Midbrain (tissue), 1 donor: Measurements from ENCODE around the gene CROCC2.

ENCODE experiments used
- DNase-seq: peaks from one replicate; lab custom pipeline; 2025; lab: John Stamatoyannopoulos, UW

CROCC2 gene

DNA sequence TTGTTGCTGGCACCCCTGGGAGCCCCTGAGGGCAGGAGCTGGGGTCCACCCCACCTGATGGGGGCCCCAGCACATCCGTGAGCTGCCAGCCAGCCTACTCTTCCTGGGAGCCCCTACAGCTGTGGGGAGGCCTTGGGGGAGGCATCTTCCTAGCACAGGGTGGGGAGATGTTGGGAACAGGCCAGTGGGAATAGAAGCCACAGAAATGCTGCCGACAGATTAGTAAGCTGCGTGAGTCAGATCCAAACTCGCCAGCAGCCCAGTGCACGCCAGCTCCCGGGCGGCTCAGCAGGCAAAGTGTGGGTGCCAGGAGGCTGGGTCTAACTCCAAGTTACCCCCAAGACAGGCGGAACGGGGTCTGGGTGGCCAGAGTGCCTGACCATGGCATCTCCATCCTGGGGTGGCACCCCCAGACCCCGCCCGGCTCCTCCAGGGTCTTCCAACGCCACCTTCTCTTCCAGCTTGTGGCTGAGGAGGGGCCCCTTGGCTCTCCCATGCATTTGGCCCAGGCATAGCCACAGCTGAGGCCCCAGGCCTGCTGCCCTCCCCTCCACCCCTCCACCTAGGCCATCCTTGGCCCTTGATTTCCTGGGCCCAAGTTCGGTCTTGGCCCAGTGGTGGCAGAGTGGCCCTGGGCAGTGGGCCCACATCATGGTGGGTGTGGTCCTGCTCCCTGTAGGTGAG, 15.3 kb downstream of the CROCC2 start:
- DNase-seq: no peak

DNA sequence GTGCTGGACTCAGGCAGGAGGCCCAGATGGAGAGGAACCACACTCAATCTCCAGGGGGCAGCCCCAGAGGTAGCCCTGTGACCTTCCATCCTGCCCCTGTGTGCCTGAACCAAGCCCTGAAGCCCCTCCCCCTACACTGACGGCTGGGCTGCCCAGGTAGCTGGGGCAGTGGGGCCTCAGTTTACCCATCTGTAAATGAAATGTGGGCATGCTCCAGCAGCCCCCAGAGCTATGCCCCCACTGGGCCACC, 15.8 kb downstream of the CROCC2 start:
- DNase-seq: no peak

DNA sequence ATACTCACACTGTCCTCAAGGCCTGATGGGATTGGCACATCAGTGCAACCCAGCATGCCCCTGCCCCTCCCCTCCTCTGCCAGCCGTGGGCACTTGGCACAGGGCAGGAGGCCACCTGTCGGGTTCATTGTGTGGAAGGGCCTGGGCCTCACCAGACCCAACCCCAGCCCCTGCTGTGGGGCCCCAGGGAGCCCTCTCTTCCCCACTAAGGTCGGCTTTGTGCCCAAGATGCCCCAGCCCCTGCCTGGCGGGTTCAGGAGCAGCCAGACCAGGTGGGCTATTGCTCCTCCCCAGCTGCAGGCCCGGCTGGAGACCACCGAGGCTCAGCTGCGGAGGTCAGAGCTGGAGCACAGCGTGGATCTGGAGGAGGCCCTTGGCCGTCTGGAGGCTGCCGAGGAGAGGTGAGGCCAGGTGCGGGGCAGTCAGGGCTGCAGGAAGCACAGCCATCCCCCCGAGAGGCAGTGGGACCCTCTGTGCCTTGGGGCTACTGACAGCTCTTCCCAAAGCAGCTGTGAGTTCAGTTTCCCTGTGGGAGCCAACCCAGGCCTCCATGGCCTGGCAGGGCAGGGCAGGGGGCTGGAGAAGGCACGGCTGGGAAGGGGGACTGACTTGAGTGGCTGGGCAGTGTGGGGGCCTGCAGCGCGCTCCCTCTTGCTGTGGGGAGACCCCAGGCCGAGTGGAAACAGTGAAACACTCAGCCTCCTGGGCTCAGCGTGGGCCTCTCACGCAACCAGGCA, 16.3 kb downstream of the CROCC2 start:
- no peak for DNase-seq

DNA sequence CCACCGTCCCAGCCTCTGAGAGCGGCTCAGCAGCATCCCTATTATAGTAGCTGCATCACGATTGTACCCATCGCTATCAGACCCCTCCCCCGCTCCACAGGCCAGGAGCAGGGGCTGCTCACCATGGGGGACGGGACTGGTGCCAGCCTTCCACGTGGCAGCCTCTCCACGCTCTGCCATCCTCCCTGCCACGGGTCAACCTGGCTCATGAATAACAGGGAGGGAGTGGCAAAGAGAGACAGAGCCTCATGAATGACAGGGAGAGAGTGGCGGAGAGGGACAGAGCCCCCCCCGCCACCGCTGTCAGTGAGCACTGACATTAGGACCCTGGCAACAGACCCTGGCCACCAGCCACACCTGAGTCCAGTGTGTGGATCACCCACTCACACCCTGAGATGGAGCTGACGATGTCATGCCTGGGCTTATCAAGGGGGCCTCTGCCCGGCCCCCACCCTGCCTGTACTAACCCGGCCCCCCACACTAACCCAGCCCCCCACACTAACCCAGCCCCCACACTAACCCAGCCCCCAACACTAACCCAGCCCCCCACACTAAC, 16.9 kb downstream of the CROCC2 start:
- no peak for DNase-seq

DNA sequence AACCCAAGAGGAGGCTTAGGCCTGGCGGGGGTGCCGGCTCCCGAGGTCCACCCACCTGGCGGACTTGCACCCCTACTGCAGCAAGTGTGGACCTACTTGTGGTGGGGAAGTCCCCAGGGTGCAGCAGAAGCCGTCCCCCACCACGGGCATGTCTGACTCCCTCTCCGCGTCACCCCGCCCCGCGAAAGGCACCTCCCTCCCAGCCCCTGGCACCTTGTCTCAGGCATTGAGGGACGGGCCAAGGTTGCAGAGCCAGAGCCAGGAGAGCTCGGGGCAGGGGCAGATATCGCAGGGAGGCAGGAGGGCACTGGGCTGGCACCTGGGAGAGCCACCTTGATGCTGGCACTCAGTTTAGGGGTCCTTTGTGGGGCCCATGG, 19.0 kb downstream of the CROCC2 start:
- no peak for DNase-seq

DNA sequence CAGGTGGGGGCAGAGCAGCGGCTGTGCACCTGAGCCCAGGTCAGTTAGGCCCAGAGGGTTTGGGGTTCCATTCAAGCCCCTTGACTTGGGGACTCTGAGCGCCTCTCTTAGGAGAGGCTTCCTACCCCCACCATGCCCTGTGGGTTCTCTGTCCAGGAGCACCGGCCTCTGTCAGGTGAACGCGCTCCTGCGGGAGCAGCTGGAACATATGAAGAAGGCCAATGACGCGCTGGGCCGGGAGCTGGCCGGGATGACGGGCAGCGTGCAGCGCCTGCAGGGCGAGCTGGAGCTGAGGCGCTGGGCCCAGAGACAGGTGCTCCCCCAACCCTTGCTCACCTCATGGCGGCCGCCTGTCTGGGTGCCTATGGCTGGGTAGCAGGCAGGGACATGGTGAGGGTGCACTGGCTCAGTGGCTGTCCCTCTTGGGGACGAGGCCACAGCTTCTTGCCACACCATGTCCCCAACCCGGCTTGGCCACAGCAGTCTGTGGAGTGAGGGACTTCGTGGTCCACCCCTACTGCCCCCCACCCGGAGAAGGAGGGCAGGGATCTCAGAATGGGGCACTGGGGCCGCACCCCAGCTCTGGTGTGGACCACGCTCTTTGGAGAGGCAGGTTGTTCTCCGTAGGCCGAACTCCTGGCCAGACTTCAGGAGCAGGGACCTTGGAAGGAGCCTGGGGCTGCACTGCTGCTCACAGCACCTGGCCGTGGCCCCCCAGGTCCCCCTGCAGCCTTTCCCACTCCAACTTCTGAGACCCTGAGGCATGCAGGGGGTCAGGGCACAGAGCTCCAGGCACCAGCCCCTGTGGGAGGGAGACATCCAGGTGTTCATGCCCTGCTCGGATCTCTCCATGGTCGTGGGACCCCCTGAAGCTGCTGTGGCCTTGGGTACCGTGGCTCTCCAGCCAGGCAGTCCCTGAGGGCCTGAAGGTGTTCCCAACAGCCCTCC, 19.7 kb downstream of the CROCC2 start:
- no peak for DNase-seq

DNA sequence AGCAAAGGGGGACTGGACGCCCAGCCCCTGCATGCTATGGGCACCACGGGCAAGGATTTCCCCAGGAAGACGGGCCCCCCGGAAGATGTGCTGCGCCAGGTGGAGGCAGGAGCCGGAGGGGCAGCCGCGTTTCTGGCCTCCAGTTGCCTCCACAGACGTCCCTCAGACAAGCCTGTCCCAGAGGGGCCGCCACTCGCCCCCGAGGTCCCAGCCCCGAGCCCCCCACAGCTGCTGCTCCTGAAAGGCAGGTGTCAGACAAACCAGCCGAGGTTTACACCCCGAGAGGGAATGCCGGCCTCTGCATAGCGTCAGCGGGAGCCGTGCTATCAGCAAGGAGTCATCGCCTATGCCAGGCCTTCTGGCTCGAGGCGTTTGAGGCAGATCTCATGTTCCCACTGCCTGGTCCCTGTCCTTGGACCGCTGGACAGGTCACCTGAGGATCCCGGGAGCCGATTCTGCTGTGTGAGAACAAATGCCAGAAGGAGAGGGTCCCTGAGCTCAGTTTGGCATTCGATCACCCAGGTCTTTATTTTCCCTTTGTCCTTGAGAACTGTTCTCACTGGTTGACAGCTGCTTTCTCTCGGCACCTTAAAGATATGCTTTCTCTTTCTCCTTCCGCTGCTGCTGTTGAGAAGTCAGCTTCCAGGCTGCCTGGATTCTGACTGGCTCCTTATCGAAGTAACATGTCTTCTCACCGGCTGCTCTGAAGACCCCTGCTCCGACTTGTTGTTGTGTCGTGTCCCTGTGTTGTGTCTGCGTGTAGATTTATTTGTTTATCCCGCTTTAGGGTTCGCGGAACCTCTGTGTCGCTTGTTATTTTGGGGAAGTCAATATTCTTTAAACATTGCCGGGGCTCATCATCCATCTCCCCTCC, 20.6 kb downstream of the CROCC2 start:
- DNase-seq: no peak

DNA sequence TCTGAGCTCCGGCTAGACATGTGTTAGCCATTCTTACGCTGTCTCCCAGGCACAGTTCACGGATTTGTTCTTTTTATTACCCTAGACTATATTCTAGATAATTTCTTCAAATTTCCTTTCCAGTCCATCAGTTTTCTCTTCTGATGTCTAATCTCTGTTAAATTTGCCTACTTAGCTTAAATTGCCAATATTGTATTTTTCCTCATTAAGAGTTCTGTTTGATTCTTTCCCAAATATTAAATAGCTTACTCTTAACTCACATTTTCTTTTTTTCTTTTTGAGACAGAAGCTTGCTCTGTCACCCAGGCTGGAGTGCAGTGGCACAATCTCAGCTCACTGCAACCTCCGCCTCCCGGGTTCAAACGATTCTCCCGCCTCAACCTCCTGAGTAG, 21.2 kb downstream of the CROCC2 start:
- no peak for DNase-seq

DNA sequence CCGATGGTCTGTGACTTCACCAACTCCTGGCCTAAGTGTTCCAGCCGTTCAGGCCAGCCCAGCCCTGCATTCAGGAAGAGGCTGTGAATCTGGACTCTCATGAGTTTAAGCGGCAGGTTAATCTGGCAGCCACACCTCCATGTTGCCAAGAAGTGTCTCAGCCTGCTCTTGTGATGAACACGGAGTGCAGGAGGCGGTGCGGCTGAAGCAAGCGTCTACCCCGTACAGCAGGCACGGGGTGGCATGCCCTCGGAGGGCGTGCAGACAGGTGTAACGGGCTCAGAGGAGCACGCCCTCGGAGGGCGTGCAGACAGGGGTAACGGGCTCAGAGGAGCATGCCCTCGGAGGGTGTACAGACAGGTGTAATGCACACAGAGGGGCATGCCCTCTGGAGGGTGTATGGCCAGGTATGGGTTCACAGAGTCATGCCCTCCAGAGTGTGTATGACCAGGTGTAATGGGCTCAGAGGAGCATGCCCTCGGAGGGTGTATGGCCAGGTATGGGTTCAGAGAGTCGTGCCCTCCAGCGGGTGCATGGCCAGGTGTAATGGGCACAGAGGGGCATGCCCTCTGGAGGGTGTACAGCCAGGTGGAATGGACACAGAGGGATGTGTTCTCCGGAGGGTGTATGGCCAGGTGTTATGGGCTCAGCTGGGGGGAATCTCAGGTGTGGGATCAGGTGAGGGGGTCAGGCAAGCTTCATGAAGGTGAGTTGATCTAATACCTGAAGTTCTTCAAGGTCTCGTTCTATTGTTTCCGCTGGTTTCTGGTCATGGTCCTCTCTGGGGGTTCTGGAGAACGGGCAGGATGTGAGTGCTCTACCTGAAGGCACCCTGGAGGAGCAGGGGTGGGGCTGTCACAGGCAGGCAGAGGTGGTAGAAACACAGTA, 22.6 kb downstream of the CROCC2 start:
- DNase-seq: no peak

DNA sequence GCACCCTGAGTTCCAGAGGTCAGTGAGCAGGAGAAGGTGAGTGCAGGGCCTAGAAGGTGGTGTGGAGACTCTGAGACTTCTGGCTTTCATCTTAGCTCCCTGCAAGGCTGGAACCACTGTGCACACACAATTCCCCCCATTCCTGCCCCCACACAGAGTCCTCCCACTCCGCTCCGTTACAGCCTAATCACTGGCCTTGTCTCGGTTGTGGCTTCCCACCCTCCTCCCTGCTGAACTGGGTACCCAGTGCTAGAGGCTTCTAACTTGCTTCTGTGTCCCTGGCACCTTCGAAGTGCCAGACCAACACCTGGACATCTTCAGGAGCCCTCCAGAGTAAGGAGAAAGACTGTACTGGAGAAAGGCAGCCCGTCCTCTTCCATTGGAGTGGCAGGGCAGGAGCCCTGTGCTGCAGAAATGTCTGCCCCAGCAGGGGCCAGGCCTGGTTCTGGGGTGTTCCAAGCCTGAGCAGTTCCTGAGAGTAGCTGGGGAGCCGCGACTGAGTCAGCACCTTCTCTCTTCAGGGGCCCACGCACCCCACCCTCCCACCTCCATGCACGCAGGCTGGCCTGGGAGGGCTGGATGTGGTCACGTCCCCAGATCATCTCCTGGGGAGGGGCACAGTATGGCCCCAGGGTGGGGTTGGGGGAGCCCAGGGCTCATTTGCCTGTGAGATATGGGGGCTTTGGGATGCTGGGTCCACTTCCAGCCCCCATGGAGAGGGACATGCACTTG, 23.4 kb downstream of the CROCC2 start:
- no peak for DNase-seq

DNA sequence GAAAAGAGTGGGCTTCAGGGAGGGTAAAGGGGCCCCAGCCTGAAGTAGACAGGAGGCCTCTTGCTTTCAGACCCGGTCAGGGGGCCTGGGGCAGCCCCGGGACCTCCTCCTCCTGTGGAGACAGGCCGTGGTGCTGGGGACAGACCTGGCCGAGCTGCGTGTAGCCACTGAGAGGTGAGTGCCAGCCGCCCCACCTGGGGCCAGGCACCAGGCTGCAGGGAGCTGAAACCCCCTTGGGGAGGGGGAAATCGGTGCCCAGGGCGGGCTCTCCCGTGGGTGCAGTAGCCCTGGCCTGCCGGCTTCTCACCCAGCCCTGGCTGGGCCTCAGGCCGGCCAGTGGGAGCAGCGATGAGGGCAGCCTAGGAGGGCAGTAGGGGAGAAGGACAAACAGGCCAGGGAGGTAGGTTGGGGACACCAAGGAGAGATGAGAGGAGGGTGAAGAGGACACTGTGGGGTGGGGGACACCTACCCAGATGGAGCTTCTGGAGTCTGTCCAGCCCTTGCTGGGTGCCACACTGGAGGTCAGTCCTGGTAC, 24.0 kb downstream of the CROCC2 start:
- DNase-seq: no peak

DNA sequence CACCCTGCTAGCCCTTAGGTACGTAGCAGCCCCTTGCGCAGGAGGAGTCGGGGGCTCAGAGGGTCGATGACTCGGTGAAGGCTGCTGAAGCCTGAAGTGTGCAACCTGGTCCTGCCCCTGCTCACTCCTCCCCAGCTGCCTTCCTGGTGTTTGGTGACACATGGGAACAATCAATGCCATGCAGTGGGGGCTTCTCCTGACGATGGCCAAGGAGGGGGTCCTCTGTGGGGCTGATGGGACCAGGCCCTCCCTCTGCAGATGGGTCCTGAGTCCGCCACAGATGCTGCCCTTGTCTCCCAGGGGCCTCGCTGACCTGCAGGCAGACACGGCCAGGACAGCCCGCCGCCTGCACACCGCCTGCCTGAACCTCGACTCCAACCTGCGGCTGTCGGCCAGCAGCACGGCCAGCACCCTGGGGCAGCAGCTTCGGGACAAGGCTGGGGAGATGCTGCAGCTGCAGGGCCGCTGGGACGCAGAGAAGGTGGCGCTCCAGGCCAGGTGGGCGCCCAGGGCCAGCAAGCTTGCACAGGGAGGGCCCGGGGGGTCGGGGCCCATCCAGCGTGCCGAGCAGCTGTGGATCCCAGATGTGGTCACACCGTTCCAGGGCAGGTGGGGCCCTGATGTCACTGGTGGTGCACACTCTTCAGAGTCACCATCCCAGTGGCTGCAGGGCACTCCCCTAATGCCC, 24.6 kb downstream of the CROCC2 start:
- DNase-seq: no peak

DNA sequence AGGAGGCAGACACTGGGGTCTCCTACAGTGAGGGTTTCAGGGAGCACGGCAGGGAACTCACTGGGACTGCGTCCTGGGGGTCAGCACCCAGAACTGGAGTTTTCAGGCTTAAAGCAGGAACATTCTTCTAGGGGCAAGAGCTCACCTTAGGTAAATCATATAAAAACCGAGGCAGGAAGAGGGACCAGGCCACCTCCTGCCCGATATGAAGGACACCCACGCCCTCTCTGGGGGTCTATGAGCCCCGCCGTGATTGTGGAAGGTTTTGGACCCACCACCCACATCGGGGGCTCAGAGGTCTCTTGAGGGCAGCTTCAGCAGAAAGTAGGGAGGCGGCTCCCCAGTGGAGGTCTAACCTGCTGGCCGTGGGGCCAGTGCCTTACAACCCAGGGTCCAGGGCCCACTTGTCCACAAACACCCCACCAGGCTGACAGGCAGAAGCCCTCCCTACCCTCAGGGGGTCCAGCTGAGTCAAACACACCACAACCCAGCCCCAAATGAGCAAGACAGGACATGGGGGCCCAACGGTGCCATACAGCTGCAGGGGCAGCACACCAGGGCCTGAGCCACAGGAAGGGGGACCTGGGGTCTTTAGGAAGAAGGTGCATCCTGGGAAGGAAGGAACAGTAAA, 25.3 kb downstream of the CROCC2 start:
- no peak for DNase-seq

DNA sequence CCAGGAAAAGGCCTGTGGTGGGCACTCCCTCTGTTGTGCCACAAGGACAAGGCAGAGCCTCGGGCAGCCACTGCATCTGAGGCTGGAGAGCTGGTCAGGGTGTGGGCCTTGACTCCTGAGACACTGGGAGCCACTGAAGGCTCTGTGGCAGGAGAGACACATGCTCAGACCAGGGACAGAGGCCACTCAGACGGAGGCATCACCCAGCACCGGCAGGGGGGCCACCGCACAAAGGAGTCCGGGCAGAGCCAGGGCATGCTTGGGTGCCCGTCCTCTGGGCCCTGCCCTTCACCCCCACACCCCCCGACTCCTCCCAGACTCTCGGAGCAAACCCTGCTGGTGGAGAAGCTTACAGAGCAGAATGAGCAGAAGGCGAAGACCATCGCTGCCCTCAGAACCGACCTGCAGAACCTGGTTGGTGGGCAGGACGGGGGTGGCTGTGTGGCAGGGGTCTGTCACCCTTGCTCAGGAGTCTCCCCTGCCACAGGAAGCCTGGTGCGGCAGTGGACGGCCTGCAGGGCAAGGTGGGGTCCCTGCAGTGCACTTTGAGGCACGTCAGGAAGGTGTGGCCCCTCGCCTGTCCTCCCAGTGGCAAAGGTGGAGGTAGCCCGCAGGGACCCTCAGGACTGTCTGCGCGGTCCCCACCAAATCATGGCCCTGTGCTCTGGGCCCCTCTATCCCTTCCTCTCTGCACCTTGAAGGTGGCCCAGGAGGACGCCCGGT, 26.0 kb downstream of the CROCC2 start:
- no peak for DNase-seq

DNA sequence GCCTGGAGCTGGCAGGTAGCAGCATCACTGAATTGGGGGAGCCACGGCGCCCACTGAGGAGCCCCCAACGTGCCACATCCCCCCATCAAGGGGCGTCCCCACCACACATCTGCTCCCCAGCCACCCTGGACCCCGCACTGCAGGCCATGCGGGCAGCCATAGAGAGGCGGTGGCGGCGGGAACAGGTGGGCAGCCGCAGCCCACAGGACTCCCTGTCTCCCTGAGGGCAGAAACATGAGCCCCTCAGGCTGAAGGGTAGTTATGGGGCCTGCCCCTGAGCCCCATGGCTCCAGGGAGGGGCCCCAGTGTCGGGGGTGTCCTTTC, 26.6 kb downstream of the CROCC2 start:
- DNase-seq: no peak

DNA sequence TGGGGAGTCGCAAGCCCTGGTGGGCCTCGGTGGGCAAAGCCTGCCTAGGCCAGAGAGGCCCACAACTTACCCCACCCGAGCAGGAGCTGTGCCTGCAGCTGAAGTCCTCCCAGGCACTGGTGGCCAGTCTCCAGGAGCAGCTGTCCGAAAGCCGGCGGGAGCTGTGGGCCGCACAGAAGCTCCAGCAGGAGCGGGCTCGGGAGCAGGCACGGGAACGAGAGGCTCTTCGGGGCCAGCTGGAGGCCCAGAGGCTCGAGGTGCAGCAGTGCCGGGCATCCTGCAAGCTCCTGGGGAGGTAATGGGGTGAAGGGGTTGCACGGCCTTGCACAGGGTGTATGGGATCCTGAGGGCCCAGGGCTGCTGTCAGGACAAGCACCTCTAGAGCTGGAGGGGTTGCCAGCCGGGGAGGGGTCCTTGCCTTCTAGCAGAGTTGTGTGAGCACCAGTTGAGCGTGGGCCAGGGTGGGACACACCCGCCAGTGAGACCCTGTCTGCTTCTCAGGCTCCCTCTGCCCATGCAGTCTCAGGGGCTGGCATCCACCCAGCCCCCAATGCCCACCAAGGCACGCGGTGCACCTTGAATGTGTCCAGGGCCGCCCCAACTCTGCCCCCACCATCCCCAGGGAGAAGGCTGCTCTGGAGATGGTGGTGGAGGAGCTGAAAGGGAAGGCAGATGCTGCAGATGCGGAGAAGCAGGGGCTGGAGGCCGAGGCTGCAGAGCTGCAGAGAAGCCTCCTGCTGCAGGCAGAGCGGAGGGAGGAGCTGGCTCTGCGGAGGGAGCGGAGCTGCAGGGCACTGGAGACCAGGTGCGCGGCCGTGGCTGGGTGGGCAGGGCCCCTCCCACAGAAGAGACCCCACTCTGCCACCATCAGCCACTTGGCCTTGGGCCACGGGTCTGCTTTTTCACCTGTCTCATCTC, 27.2 kb downstream of the CROCC2 start:
- no peak for DNase-seq
